A204.1 (cell line): Measurements from ENCODE around the gene MT4.
"Not testable (repeated sequence)": the region's sequence is repeated elsewhere in the genome, so short reads cannot be mapped to it uniquely, and the experiment has no call there.

Experiments used
- FAIRE-seq: peaks from 2 replicates; lab custom pipeline; 2012; peaks lifted over from hg19 to GRCh38; lab: Jason Lieb, UNC

Gene MT4

DNA sequence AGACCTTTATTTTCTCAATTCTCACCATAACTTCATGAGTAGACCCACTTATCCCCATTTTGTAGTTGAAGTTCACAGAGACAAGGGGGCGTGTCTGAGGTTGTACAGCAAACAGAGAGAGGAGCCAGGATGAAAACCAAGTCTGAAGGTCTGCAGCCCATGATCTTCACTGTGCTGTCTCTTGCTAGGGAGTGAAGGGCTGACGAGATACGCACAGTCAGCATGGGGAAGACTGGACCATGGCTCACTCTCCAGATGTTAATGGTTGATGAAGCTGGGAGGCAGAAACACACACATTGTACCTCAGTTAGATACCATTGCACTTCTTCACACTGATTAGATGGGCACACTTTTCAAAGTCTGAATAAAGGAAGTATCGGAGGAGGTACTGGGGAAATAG lies 5.8 kb upstream of the MT4 start:
- FAIRE-seq, result no peak

DNA sequence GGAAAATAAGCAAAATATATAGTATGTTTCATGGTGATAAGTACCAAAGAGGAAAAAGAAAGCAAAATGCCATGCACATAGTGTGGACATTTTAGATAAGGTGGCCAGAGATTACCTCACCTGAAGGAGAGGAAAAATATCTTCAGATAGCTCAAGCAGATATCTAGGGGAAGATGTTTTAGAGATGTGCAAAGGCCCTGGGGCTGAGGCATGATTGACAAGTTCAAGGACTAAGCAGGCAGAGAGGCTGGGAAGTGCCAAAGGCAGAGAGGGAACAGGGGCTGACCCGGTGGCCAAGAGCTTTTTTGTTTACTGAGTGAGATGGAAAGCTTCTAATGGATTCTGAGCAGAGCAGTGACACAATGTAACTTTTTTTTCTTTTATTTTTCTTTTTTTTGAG lies 4.4 kb upstream of the MT4 start:
- no peak for FAIRE-seq

DNA sequence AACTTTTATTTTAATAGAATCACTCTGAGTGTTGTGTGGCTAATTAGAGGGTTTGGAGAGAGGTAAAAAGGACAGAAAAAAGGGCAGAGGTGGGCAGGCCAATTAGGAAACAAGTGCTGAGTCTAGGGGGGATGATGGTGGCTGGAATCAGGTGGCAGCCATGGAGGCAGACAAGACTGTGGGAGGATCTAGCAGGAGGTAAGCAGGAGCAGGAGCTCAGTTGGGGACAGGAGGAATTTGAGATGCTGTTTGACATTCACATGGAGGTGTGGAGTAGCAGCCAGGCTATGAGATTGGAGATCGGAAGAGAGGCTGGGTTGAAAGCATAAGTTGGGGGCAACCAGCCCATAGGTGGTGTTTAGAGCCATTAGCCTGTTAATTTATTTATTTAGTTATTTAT lies 3.7 kb upstream of the MT4 start:
- FAIRE-seq, result no peak

DNA sequence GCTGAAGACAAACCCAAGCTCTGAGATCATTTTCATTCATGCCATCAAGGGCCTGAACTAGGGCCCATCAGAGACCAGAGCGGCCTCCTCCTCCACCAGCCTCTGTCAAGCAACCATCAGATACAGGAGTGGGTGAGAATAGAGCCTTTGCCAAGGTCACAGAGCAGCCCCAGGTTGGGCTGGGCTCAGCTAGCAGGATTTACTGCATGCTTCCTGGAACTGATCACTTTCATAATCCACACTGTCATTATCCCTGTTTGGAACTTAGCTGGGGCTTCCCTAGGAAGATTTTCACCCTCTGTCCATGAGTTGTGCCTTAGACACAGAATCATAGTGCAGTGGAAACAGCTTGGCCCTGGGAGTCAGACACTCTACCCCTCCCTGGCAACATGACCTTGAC lies 5.1 kb downstream of the MT4 start:
- FAIRE-seq, result no peak

DNA sequence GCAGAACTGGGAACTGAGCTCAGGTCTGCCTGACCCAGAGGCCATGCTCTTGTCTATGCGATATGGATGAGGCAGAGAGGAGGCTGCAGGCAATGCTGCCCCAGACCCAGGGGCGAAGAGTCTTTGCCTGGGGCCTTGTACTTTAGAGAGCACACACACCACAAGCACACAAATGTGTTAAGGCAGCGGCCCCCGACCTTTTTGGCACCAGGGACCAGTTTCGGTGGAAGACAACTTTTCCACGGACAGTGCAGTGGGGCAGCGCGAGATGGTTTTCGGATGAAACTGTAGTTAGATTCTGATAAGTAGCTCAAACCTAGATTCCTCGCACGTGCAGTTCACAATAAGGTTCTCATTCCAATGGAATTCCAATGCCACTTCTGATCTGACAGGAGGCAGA lies 6.7 kb downstream of the MT4 start:
- no peak for FAIRE-seq

DNA sequence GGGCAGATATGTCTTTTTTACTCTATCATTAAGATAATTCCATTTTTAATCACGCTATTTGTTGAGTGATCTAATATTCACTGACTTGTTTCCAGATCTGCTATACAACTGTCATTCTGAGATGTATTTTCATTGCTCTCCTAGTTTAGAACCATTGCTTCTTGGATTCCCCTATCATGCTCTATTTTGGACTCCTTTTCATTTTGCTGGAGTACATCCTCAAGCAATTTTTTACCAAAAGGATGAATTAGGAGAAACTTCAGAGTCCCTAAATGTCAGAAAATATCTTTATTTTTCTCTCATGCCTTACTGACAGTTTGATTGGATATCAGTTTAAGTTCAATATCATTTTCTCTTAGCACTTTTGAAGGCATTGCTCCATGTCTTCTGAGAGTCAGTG lies 9.8 kb downstream of the MT4 start:
- no peak for FAIRE-seq

DNA sequence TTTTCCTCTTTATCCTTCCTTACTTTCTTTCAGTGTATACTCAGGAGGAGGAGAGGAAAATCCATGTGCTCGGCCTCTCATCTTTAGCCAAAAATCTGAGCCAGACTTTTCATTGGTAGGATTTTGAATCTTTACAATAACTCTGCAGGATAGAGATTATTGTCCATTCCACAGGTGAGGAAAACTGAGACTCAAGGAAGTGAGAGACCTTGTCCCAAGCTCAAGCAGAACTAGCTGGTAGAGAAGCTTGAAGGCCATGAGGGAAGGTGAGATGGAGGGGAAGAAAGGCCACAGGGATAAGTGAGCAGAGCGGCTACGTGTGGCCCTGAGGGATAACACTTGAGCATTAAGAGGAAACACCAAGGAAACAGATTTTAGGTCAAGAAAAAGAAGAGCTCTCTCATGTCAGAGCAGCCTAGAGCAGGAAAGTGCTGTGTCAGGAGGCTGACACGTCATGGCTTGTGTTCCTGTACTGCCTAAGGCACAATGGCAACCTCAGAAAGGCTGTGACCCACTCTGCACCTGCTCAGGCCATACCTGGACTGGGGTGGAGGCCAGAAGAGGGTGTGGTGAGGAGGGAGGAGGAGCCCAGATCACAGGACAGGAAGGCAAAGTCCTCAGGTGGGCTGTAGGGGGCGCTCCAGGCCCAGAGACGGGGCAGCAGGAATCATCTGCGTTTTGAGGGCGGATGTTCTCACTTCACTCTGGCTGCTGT lies 11.9 kb downstream of the MT4 start:
- FAIRE-seq, result no peak

DNA sequence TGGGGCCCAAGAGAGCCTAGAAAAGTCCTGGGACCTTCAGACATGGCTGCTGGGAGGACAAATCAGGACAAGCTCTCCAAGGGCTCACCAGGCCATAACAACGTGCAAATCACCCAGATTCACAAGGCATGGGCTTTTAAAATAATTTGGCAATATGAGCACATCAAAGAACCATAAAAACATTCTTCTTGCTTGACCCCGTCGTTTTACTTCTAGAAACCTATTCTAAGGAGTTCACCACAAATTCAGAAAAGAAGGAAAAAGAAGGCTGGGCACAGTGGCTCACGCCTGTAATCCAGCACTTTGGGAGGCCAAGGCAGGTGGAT lies 12.4 kb downstream of the MT4 start:
- FAIRE-seq, result no peak

DNA sequence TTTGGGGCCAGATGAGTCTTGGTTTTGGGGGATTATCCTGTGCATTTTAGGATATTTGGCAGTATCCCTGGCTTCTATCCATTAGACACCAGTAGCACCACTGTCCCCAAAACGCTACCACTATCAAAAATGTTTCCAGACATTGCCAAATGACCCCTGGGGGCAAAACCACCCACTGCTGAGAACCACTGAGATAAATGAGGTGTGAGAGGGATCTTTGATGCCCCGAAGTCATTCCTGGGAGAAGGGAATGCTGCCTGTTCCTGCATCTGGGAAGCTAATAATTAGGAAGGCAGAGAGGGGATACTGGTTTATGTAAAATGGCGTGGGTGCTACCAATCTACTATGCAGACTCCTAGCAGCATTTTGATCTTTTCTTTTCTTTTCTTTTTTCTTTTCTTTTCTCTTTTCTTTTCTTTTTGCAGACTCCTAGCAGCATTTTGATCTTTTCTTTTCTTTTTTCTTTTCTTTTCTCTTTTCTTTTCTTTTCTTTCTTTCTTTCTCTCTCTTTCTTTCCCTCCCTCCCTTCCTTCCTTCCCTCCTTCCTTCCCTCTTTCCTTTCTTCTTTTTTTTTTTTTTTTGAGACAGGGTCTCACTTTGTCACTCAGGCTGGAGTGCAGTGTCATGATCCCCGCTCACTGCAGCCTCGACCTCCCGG lies 15.6 kb downstream of the MT4 start:
- FAIRE-seq, result no peak

DNA sequence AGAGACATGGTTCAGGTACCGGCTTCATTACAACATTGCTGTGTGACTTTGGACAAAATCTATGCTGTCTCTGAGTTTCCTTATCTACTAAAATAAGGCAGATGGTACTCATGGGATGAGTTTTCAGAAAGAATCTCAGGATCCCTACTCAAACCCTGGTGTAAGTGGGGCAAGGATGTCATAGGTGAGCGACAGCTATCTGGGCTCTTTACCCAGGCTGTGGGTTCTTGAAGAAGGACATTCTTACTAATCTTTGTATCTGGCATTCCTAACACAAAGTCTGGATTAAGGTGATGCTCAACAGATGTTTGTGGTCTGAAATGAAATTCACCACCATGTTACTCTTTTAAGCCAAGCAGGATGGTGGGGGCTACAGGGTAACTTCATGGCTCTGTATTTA lies 18.0 kb downstream of the MT4 start:
- FAIRE-seq, result not testable (repeated sequence)

DNA sequence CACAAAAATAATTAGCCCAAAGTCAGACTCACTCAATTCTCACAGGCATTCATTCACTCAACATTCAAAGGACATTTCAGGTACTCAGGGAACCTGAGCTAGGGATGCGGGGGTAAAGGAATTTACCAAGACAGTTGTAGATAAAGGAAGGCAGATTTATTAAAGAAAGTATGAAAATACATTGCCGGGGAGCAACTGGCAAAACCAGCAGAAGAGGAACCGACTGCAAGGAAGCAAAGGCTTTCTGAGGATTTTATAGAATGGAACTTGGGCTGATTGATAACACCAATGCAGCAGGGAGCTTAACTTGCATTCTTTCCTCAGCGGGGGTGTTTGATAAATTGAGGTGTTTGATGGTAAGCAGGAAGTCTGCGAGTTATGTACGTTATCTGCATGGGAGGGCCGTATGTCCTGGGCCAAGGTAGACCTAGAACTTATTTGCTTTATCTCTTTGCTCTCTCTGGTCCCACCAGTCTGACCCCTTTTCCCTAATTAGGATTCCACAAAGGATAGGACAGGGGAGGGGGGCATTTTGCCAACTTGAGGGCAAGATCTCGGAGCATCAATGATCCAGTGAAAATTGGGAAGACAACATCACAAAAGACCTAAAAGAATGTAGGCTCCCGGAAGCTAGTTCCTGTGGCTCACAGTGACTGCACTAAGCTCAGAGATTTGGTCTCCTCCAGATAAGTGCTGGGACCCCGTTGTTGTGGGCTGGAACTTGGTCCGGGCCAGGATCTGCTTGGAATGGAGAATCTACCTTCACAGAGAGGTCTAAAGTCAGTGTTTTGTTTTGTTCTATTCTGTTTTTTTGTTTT lies 18.7 kb downstream of the MT4 start:
- FAIRE-seq, result no peak

DNA sequence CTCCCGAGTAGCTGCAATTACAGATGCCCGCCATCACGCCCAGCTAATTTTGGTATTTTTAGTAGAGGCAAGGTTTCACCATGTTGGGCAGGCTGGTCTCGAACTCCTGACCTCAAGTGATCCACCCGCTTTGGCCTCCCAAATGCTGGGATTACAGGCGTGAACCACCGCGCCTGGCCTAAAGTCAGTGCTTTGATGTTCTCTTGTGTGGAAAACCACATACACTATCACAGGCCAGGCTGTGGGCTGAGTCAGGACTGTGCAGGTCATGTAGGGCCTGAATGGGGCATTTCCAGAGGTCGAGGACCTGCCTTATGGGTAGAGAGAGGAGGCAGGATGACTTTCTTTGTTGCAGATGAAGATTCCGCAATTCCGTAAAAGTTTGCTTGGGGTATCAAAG lies 19.4 kb downstream of the MT4 start:
- no peak for FAIRE-seq

DNA sequence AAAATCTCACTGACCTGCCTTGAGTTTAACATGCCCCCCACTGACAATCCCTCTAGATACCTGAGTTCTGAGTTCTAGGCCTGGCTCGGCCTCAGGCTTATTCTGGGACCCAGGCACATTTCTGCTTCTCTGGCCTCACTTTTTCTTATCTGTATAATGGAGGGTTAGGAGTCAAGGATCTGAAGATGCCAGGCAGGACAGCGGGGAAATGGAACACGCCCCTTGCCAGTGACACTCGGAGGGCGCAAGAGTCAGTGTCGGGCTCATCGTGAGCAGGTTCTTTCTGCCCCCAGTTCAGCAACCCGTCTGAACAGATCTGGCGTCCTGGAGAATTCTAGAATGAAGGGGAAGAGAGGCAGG lies 23.9 kb downstream of the MT4 start:
- no peak for FAIRE-seq

DNA sequence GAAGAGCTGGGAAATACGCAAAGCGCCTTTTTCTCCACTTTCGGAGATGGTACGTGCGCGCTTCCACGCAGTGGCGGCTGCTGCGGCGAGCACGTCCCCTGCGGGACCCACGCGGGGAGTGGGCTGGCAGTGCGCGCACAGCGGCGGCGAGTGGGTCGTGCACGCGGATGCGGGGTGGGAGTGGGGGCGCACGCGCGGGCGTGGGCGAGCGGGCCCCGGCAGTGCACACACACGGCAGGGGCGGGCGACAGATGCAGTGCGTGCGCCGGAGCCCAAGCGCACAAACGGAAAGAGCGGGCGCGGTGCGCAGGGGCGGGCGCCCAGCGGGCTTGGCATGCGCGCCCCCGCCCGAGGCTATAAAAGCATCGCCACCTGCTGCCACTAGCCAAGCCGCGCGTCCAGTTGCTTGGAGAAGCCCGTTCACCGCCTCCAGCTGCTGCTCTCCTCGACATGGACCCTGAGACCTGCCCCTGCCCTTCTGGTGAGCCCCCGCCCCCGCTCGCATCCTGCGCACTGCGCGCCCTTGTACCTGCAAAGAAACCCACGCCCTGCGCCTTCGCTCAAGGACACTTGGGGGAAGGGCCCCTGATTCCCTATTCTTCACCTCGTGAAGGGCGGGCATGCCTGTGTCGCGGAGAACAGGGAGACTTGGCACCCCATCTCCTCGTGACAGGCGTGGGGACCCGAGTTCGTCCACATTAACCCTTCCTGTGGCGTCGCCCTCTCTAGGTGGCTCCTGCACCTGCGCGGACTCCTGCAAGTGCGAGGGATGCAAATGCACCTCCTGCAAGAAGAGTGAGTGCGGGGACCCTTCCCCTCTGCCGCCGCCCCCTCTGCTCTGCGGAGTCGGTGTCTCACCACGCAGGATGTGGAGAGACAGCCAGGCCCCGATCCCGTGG lies 24.5 kb downstream of the MT4 start, which contains the start of gene MT3:
Gene MT3, plus strand, starts transcription at position 388 of the 899 bp plus-strand sequence. Its CDS starts 63 bp downstream, at position 451.
- no peak for FAIRE-seq

DNA sequence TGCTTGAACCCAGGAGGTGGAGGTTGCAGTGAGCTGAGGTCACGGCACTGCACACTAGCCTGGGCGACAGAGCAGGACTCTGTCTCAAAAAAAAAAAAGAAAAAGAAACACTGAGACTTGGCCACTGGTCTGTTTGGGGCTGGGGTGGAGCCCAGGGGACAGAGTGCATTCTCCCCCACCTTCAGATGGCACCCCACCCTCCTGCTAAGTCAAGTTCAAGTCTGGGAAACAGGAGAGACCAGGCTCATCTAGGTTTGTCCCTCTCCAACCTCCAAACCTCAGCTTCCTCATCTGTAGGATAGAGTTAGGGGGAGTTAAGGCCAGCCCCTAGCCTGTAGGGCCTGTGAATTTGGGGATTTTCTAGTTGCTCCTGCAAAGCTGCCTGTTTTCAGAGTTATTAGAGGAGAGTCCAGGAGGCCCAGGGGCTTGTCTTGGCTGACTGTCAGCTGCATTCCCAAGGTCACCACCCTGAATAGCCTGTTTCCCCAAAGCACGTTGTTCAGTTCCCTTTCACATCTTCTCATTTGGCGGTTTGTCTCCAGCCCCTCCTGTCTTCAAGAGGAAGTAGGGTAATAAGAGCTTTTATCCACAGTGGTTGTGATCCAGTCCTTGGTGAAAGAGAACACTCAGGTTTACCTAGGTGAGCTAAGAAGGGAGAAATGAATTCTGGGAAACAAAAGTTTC lies 26.6 kb downstream of the MT4 start:
- no peak for FAIRE-seq

DNA sequence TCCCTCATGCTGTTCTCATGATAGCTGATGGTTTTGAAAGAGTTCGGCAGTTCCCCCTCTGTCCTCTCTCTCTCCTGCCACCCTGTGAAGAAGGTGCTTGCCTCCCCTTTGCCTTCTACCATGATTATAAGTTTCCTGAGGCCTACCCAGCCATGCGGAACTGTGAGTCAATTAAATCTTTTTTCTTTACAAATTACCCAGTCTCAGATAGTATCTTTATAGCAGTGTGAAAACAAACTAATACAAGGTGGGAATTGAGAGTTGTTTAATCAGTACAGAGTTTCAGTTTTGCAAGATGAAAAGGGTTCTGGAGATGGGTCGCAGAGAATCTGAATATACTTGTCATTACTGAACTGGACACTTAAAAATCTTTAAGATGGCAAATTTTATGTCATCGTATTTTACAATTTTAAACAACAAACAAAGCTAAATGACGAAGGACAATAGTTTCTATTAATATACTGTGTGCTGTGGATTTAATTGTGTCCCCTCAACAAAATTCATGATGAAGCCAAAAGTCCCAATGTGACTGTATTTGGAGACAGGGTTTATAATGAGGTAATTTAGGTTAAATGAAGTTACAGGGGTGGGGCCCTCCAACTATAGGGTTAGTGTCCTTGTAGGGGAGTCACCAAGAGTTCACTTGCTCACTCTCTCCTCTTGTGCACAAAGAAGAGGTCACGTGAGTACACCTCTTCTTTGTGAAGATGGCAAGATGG lies 28.9 kb downstream of the MT4 start:
- no peak for FAIRE-seq

DNA sequence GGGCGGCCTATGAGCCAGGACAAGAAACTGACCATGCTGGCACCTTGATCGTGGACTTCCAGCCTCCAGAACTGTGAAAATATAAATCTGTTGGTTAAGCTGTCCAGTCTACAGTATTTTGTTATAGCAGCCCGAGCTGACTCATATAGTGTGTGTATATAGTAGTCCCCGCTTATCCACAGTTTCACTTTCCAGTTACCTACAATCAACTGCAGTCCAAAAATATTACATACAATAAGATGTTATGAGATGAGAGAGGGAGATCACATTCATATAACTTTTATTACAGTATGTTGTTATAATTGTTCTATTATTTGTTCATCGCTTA lies 29.4 kb downstream of the MT4 start:
- no peak for FAIRE-seq

DNA sequence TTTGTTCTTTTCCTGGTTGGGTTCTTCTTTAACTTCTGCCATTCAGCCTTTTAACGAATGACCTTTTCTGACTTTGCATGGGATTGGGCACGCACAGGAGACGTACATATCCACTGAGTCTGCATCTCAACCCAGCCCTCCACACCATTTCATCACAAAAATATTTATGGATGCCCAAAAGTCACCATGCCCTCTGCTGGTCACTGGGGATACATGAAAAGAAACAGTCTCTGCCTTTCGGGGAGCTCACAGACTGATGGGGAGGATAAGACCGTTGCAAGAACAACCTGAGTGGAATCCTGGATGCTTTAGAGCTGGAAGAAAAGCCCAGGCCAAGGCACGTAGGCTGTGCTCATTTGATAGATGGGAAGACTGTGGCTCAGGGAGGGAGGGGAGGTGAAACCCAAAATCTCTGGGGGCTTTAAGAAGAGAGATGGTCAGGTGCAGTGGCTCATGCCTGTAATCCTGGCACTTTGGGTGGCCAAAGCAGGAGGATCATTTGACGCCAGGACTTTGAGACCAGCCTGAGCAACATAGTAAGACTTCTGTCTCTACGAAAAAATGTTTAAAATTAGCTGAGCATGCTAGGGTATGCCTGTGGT lies 35.6 kb downstream of the MT4 start:
- peak; percentile 77 for FAIRE-seq

DNA sequence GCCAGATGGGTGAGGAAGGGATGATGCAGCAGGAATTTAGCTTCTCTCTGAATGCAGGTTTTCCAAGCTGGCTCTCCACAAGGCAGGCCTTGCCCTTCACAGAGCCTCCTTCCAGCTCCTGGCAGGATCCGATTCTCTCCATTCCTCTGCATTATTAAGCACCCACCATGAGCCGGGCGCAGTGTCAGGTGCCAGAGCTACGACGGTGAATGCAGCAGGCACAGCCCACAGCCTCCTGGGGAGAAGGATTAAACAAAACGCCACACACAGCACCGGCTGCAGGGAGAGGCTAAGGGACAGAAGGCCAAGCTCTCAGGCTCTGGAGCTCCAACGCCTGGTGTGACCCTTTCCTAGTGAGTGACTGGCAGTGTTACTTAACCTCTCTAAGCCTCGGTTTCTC lies 36.5 kb downstream of the MT4 start:
- no peak for FAIRE-seq

DNA sequence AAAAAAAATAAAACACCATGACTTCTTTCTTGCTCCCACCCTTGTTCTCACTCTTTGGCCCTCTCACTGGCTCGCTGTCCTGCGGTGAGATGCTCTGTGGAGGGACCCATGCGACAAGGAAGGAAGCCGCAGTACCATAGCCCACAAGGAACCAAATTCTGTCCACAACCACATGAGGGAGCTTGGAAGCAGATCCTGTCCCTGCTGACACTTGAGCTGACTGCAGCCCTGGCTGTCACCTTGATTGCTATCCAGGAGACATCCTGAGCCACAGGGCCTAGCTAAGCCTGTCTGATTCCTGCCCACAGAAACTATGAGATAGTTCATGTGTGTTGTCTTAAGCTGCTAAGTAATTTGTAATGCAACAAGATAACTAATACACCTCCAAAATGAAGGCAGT lies 38.7 kb downstream of the MT4 start:
- FAIRE-seq, result no peak

DNA sequence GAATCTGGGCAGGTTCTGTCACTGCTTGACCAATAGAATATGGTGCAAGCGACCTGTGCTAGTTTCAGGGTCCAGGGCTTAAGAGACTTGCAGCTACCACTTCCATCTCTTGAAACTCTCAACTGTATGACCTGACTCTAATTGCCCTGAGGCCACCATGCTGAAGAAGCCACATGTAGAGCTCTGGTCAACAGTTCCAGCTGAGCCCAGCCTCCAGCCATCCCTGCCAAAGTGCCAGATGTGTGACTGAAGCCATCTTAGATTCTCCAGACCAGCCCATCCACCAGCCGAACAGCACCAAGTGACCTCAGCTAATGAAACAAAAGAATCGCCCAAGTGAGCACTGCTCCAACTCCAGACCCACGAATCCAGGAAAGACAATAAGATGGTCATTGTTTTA lies 40.1 kb downstream of the MT4 start:
- no peak for FAIRE-seq
